ENCODE measurements around the gene ANK2. TPM values are rescaled to one million over a fixed set of nuclear protein-coding genes. Genes with fewer than 3 reads are reported as not detected.

The ANK2 gene
- total RNA-seq, 1 donor from 2014 or later: 121 TPM

DNA sequence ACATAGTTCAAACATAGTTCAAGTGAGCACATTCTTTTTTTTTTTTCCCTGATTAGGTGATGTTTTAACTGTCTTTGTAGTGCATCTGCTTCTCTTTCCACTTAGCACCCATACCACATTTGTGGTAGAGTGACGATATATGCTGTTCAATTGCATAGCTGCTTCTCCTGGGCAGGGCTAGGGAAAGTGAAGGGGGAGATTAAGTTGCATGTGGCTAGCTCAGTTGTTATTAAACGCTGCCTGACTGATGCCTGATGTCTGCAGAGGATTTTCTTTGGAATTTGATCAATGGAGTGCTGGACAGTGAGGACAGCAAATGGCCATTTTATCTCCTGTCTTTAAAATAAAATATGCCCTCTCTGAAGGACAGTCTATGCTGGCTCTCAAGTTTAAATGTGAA is 63.7 kb downstream of the ANK2 start:
- peaks cover 89% of the 10 kb centered on the region for H4K20me1 ChIP-seq (ENCODE audit: low read depth)
- H3K27me3 ChIP-seq: no peaks in the 10 kb centered on the region
- DNase-seq (ENCODE audit: low spot score): no peak
- no peaks in the 10 kb centered on the region for H3K36me3 ChIP-seq
- no peak overlapping the region for H3K27ac ChIP-seq
- Mint-ChIP-seq H3K27ac (peak overlapping the region; percentile 76), H3K4me1 (peaks cover 45% of the 10 kb centered on the region), H3K36me3 (no peaks in the 10 kb centered on the region), H3K4me3 (no peak overlapping the region), H3K9me3 (no peaks in the 10 kb centered on the region), H3K27me3 (ENCODE audit: insufficient read depth, low read depth) (no peaks in the 10 kb centered on the region)
- H2AFZ ChIP-seq (replicated peaks): no peak overlapping the region
- H3K4me3 ChIP-seq: no peak overlapping the region
- peaks cover 37% of the 10 kb centered on the region for H3F3A ChIP-seq (ENCODE audit: low read depth)
- no peak overlapping the region for H3K9ac ChIP-seq
- peaks cover 20% of the 10 kb centered on the region for H3K79me2 ChIP-seq (ENCODE audit: low read depth)
- H3K4me1 ChIP-seq: peaks cover 58% of the 10 kb centered on the region
- H3K9me3 ChIP-seq (ENCODE audit: low read depth): no peaks in the 10 kb centered on the region
- no peak for TF ChIP-seq EZH2phosphoT487 (IDR thresholded peaks at IDR 0.05)
- H3K4me2 ChIP-seq: no peak overlapping the region

DNA sequence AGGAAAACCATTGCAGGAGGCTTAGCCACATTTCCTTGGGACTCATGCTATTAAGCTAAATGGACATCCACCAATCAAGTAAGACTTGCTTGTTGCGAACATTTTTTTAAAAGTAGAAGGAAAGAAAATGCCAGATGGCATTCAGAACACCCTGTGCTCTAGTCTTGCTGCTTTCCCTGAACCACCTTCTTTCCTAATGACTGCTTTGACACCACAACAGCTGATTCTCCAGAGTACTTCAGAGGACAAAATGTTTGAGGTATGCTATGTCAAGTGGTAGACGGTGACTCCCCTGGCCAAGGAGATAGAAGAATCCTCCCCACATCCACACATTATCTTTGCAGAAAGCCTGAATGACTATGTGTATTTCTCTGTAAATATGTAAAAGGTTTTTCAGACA is 65.4 kb downstream of the ANK2 start:
- Histone ChIP-seq H3K9ac (no peak overlapping the region), H3K36me3 (no peaks in the 10 kb centered on the region), H2AFZ (replicated peaks) (no peak overlapping the region), H3K4me3 (no peak overlapping the region), H3K27ac (no peak overlapping the region), H3F3A (ENCODE audit: low read depth) (peaks cover 33% of the 10 kb centered on the region), H4K20me1 (ENCODE audit: low read depth) (peaks cover 85% of the 10 kb centered on the region), H3K27me3 (no peaks in the 10 kb centered on the region), H3K79me2 (ENCODE audit: low read depth) (peaks cover 22% of the 10 kb centered on the region), H3K4me1 (peaks cover 58% of the 10 kb centered on the region), H3K9me3 (ENCODE audit: low read depth) (no peaks in the 10 kb centered on the region), H3K4me2 (no peak overlapping the region)
- no peak for DNase-seq (ENCODE audit: low spot score)
- H3K4me3 Mint-ChIP-seq: no peak overlapping the region
- no peaks in the 10 kb centered on the region for H3K36me3 Mint-ChIP-seq
- H3K27ac Mint-ChIP-seq: no peak overlapping the region
- H3K27me3 Mint-ChIP-seq (ENCODE audit: insufficient read depth, low read depth): no peaks in the 10 kb centered on the region
- TF ChIP-seq, protein P1, sequence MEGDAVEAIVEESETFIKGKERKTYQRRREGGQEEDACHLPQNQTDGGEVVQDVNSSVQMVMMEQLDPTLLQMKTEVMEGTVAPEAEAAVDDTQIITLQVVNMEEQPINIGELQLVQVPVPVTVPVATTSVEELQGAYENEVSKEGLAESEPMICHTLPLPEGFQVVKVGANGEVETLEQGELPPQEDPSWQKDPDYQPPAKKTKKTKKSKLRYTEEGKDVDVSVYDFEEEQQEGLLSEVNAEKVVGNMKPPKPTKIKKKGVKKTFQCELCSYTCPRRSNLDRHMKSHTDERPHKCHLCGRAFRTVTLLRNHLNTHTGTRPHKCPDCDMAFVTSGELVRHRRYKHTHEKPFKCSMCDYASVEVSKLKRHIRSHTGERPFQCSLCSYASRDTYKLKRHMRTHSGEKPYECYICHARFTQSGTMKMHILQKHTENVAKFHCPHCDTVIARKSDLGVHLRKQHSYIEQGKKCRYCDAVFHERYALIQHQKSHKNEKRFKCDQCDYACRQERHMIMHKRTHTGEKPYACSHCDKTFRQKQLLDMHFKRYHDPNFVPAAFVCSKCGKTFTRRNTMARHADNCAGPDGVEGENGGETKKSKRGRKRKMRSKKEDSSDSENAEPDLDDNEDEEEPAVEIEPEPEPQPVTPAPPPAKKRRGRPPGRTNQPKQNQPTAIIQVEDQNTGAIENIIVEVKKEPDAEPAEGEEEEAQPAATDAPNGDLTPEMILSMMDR (IDR thresholded peaks at IDR 0.05): no peak
- peaks cover 45% of the 10 kb centered on the region for H3K4me1 Mint-ChIP-seq
- H3K9me3 Mint-ChIP-seq: no peaks in the 10 kb centered on the region

- Histone ChIP-seq H3K27ac (peak overlapping the region; percentile 77), H2AFZ (replicated peaks) (no peak overlapping the region), H3K27me3 (no peaks in the 10 kb centered on the region), H3F3A (ENCODE audit: low read depth) (peaks cover 28% of the 10 kb centered on the region), H3K79me2 (ENCODE audit: low read depth) (peaks cover 18% of the 10 kb centered on the region), H3K4me3 (no peak overlapping the region), H3K4me1 (peaks cover 55% of the 10 kb centered on the region), H4K20me1 (ENCODE audit: low read depth) (peaks cover 76% of the 10 kb centered on the region), H3K9me3 (ENCODE audit: low read depth) (no peaks in the 10 kb centered on the region), H3K9ac (no peak overlapping the region), H3K36me3 (no peaks in the 10 kb centered on the region), H3K4me2 (peak overlapping the region; percentile 57)
- Mint-ChIP-seq H3K9me3 (no peaks in the 10 kb centered on the region), H3K4me3 (no peak overlapping the region), H3K4me1 (peaks cover 43% of the 10 kb centered on the region), H3K27me3 (ENCODE audit: insufficient read depth, low read depth) (no peaks in the 10 kb centered on the region), H3K27ac (peak overlapping the region; percentile 90), H3K36me3 (no peaks in the 10 kb centered on the region)
- TF ChIP-seq EZH2 (IDR thresholded peaks at IDR 0.05): no peak
- TF ChIP-seq, protein P1 (IDR thresholded peaks at IDR 0.05): no peak
- no peak for TF ChIP-seq EZH2phosphoT487 (IDR thresholded peaks at IDR 0.05)
- peak; percentile 39 for DNase-seq (ENCODE audit: low spot score)
Measured at GRCh38 chr4:113116414-113117357, 67.2 kb downstream of the ANK2 start.

DNA sequence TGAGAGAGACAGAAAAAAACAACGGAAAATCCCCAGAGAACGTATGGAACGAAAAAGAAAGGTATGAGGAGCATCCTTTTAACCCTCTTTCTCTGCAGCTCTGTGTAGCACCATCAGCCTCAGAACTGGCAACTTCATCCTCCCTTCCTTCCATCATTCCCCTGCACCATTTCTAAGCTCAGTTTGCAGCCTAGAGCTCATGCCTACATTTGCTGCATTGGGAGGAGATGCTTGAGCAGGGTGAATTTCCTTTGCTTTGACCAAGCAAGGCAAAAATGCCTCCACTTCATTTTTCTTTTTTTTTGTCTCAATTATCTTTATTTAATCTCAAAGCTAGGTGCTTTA is 67.9 kb downstream of the ANK2 start:
- H3K4me3 ChIP-seq: no peak overlapping the region

More for the DNA sequence above, 67.9 kb downstream of the ANK2 start:
- H4K20me1 ChIP-seq (ENCODE audit: low read depth): peaks cover 75% of the 10 kb centered on the region
- no peak overlapping the region for H3K9ac ChIP-seq
- H3K9me3 Mint-ChIP-seq: no peaks in the 10 kb centered on the region
- no peak overlapping the region for H3K4me2 ChIP-seq
- no peak overlapping the region for H3K27ac ChIP-seq
- no peak for TF ChIP-seq EZH2phosphoT487 (IDR thresholded peaks at IDR 0.05)
- TF ChIP-seq, protein P1 (IDR thresholded peaks at IDR 0.05): no peak
- no peak for TF ChIP-seq EZH2 (IDR thresholded peaks at IDR 0.05)
- H3K4me3 Mint-ChIP-seq: no peak overlapping the region
- no peak overlapping the region for H3K27ac Mint-ChIP-seq
- H3F3A ChIP-seq (ENCODE audit: low read depth): peaks cover 28% of the 10 kb centered on the region
- H3K27me3 Mint-ChIP-seq (ENCODE audit: insufficient read depth, low read depth): no peaks in the 10 kb centered on the region
- peaks cover 49% of the 10 kb centered on the region for H3K4me1 ChIP-seq
- no peak overlapping the region for H2AFZ ChIP-seq (replicated peaks)
- no peaks in the 10 kb centered on the region for H3K27me3 ChIP-seq
- no peak for DNase-seq (ENCODE audit: low spot score)
- peaks cover 18% of the 10 kb centered on the region for H3K79me2 ChIP-seq (ENCODE audit: low read depth)
- no peaks in the 10 kb centered on the region for H3K9me3 ChIP-seq (ENCODE audit: low read depth)
- peaks cover 37% of the 10 kb centered on the region for H3K4me1 Mint-ChIP-seq
- H3K36me3 Mint-ChIP-seq: no peaks in the 10 kb centered on the region
- H3K36me3 ChIP-seq: no peaks in the 10 kb centered on the region
